Activated naive CD8-positive, alpha-beta T cell treated with anti-CD3 and anti-CD28 coated beads, Interleukin-2, amount 10 ng/mL, durations not matched to agents 7 days and 5 days (primary cell): ENCODE data around the gene ACSF2. TPM values are rescaled to one million over a fixed set of nuclear protein-coding genes. Genes with fewer than 3 reads are reported as not detected.

Source experiments
- ATAC-seq: fragments of 150-1000 bp; cut with Tn5 transposase; one replicate; pipeline ENCODE4 v1.10.0; 2021; ENCODE audit warnings: low read depth, moderate library complexity
- POLR2A ChIA-PET: fragments of 350-600 bp; sonication (Branson Sonifier 250); formaldehyde crosslinking; loops from one replicate; lab custom pipeline; 2021; ENCODE audit warnings: antibody characterized with exemption; lab: Charles Lee
- DNase-seq: peaks from one replicate; pipeline ENCODE4 v3.0.0; 2021
- H3K27ac Mint-ChIP-seq: one replicate; pipeline ENCODE4 v1.8.0; 2022; ENCODE audit warnings: mild to moderate bottlenecking, mixed read lengths
- H3K27me3 Mint-ChIP-seq: one replicate; pipeline ENCODE4 v1.8.0; 2022; ENCODE audit warnings: mild to moderate bottlenecking, moderate library complexity, mixed read lengths
- H3K36me3 Mint-ChIP-seq: one replicate; pipeline ENCODE4 v1.8.0; 2021; ENCODE audit warnings: mild to moderate bottlenecking, mixed read lengths
- H3K4me1 Mint-ChIP-seq: one replicate; pipeline ENCODE4 v1.8.0; 2021; ENCODE audit warnings: mixed read lengths
- H3K4me3 Mint-ChIP-seq: one replicate; pipeline ENCODE4 v1.8.0; 2022; ENCODE audit warnings: mild to moderate bottlenecking, moderate library complexity, mixed read lengths
- H3K9me3 Mint-ChIP-seq: one replicate; pipeline ENCODE4 v1.8.0; 2021; ENCODE audit warnings: mixed read lengths
- total RNA-seq, 2 experiments: library from RNA; stranded (reverse); gene quantifications; one replicate each; pipeline ENCODE4 v1.2.3, GENCODE V29; 2021

Gene ACSF2
- total RNA-seq, 2 experiments from 2014 or later = 42.1 to 45.0 TPM

GRCh38 chr17:50452630-50453300, 26.7 kb downstream of the ACSF2 start:
- H3K27ac Mint-ChIP-seq = no peak overlapping the region
- H3K27me3 Mint-ChIP-seq = no peaks in the 10 kb centered on the region
- peaks cover 4% of the 10 kb centered on the region for H3K36me3 Mint-ChIP-seq
- ATAC-seq = no peak
- H3K4me3 Mint-ChIP-seq = no peak overlapping the region
- H3K9me3 Mint-ChIP-seq = no peaks in the 10 kb centered on the region
- DNase-seq = no peak
- H3K4me1 Mint-ChIP-seq = peaks cover 2% of the 10 kb centered on the region
- POLR2A ChIA-PET = no interaction called here

- POLR2A ChIA-PET = no interaction called here
- H3K4me1 Mint-ChIP-seq = peaks cover 2% of the 10 kb centered on the region
- DNase-seq = no peak
- ATAC-seq = no peak
- H3K4me3 Mint-ChIP-seq = no peak overlapping the region
- H3K36me3 Mint-ChIP-seq = peaks cover 4% of the 10 kb centered on the region
- no peaks in the 10 kb centered on the region for H3K27me3 Mint-ChIP-seq
- no peaks in the 10 kb centered on the region for H3K9me3 Mint-ChIP-seq
- no peak overlapping the region for H3K27ac Mint-ChIP-seq
Measured at GRCh38 chr17:50453901-50454300, 27.9 kb downstream of the ACSF2 start.

GRCh38 chr17:50457621-50458020, 31.6 kb downstream of the ACSF2 start:
- POLR2A ChIA-PET = no interaction called here
- Mint-ChIP-seq H3K9me3 (no peaks in the 10 kb centered on the region), H3K4me3 (no peak overlapping the region), H3K4me1 (no peaks in the 10 kb centered on the region), H3K36me3 (peaks cover 2% of the 10 kb centered on the region), H3K27ac (no peak overlapping the region), H3K27me3 (no peaks in the 10 kb centered on the region)
- ATAC-seq (no peak), DNase-seq (no peak)

- ATAC-seq = no peak
- H3K27me3 Mint-ChIP-seq = no peaks in the 10 kb centered on the region
- H3K27ac Mint-ChIP-seq = no peak overlapping the region
Measured at GRCh38 chr17:50458270-50458669, 32.3 kb downstream of the ACSF2 start.

GRCh38 chr17:50458701-50459676, 33.0 kb downstream of the ACSF2 start:
- Mint-ChIP-seq H3K27ac (no peak overlapping the region), H3K27me3 (no peaks in the 10 kb centered on the region), H3K4me3 (no peak overlapping the region), H3K36me3 (peaks cover 2% of the 10 kb centered on the region), H3K4me1 (no peaks in the 10 kb centered on the region), H3K9me3 (no peaks in the 10 kb centered on the region)
- no peak for DNase-seq
- no peak for ATAC-seq
- POLR2A ChIA-PET = no interaction called here

More at GRCh38 chr17:50458270-50458669, 32.3 kb downstream of the ACSF2 start:
- POLR2A ChIA-PET = no interaction called here
- H3K4me1 Mint-ChIP-seq = no peaks in the 10 kb centered on the region
- DNase-seq = no peak
- no peaks in the 10 kb centered on the region for H3K9me3 Mint-ChIP-seq
- peaks cover 2% of the 10 kb centered on the region for H3K36me3 Mint-ChIP-seq
- no peak overlapping the region for H3K4me3 Mint-ChIP-seq

- Mint-ChIP-seq H3K4me1 (no peaks in the 10 kb centered on the region), H3K36me3 (peaks cover 2% of the 10 kb centered on the region), H3K27ac (no peak overlapping the region), H3K27me3 (no peaks in the 10 kb centered on the region), H3K9me3 (no peaks in the 10 kb centered on the region), H3K4me3 (no peak overlapping the region)
- POLR2A ChIA-PET = no interaction called here
- DNase-seq (no peak), ATAC-seq (no peak)
Measured at GRCh38 chr17:50459756-50460155, 33.7 kb downstream of the ACSF2 start.

- Mint-ChIP-seq H3K27me3 (peaks cover 2% of the 10 kb centered on the region), H3K36me3 (peaks cover 1% of the 10 kb centered on the region), H3K9me3 (no peaks in the 10 kb centered on the region), H3K27ac (no peak overlapping the region), H3K4me3 (no peak overlapping the region), H3K4me1 (no peaks in the 10 kb centered on the region)
- ATAC-seq (no peak), DNase-seq (no peak)
- POLR2A ChIA-PET = no interaction called here
Measured at GRCh38 chr17:50460831-50461526, 35.0 kb downstream of the ACSF2 start.

GRCh38 chr17:50461550-50462132, 35.6 kb downstream of the ACSF2 start:
- H3K27me3 Mint-ChIP-seq = peaks cover 2% of the 10 kb centered on the region
- no peaks in the 10 kb centered on the region for H3K9me3 Mint-ChIP-seq
- POLR2A ChIA-PET = no interaction called here
- ATAC-seq (no peak), DNase-seq (no peak)
- H3K36me3 Mint-ChIP-seq = no peaks in the 10 kb centered on the region
- H3K4me3 Mint-ChIP-seq = no peak overlapping the region
- no peaks in the 10 kb centered on the region for H3K4me1 Mint-ChIP-seq
- no peak overlapping the region for H3K27ac Mint-ChIP-seq

GRCh38 chr17:50462446-50462845, 36.4 kb downstream of the ACSF2 start:
- POLR2A ChIA-PET = no interaction called here
- no peaks in the 10 kb centered on the region for H3K36me3 Mint-ChIP-seq
- H3K9me3 Mint-ChIP-seq = no peaks in the 10 kb centered on the region
- peaks cover 4% of the 10 kb centered on the region for H3K27me3 Mint-ChIP-seq
- no peak overlapping the region for H3K27ac Mint-ChIP-seq
- H3K4me1 Mint-ChIP-seq = no peaks in the 10 kb centered on the region
- H3K4me3 Mint-ChIP-seq = no peak overlapping the region
- no peak for ATAC-seq
- DNase-seq = no peak

GRCh38 chr17:50464121-50464520, 38.1 kb downstream of the ACSF2 start:
- H3K27me3 Mint-ChIP-seq = peaks cover 14% of the 10 kb centered on the region
- POLR2A ChIA-PET = interaction anchor here (1.0 kb wide), 1 partner anchor 23 kb away, joined by 3 read pairs; no protein-coding TSS in a partner anchor
- DNase-seq (no peak), ATAC-seq (no peak)
- H3K4me1 Mint-ChIP-seq = peaks cover 2% of the 10 kb centered on the region
- H3K9me3 Mint-ChIP-seq = no peaks in the 10 kb centered on the region
- H3K27ac Mint-ChIP-seq = no peak overlapping the region
- no peak overlapping the region for H3K4me3 Mint-ChIP-seq
- peaks cover 2% of the 10 kb centered on the region for H3K36me3 Mint-ChIP-seq

GRCh38 chr17:50464736-50465135, 38.7 kb downstream of the ACSF2 start:
- ATAC-seq (no peak), DNase-seq (no peak)
- Mint-ChIP-seq H3K27ac (no peak overlapping the region), H3K4me3 (no peak overlapping the region), H3K27me3 (peaks cover 14% of the 10 kb centered on the region), H3K9me3 (no peaks in the 10 kb centered on the region), H3K4me1 (peaks cover 2% of the 10 kb centered on the region), H3K36me3 (peaks cover 2% of the 10 kb centered on the region)
- POLR2A ChIA-PET = interaction anchor here (1.0 kb wide), 1 partner anchor 24 kb away, joined by 3 read pairs; no protein-coding TSS in a partner anchor

- Mint-ChIP-seq H3K9me3 (no peaks in the 10 kb centered on the region), H3K27me3 (peaks cover 14% of the 10 kb centered on the region), H3K4me3 (no peak overlapping the region), H3K4me1 (peaks cover 2% of the 10 kb centered on the region), H3K27ac (no peak overlapping the region), H3K36me3 (peaks cover 2% of the 10 kb centered on the region)
- ATAC-seq = no peak
- DNase-seq = no peak
- POLR2A ChIA-PET = interaction anchor here (1.0 kb wide), 1 partner anchor 24 kb away, joined by 3 read pairs; no protein-coding TSS in a partner anchor
Measured at GRCh38 chr17:50465171-50465570, 39.2 kb downstream of the ACSF2 start.

- H3K27me3 Mint-ChIP-seq = peaks cover 14% of the 10 kb centered on the region
- no peak overlapping the region for H3K27ac Mint-ChIP-seq
- H3K36me3 Mint-ChIP-seq = peaks cover 2% of the 10 kb centered on the region
- peaks cover 2% of the 10 kb centered on the region for H3K4me1 Mint-ChIP-seq
- POLR2A ChIA-PET = no interaction called here
- DNase-seq (no peak), ATAC-seq (no peak)
- H3K4me3 Mint-ChIP-seq = no peak overlapping the region
- H3K9me3 Mint-ChIP-seq = no peaks in the 10 kb centered on the region
Measured at GRCh38 chr17:50465635-50466034, 39.6 kb downstream of the ACSF2 start.
